CD14-positive monocyte (primary cell): ENCODE data around the gene ZC3H7A. TPM values are rescaled to one million over a fixed set of nuclear protein-coding genes. Genes with fewer than 3 reads are reported as not detected.

ENCODE experiments used
- DNase-seq, 3 donors: peaks; one replicate each; pipeline ENCODE4 v3.0.0-alpha.2; 2011 to 2022
- H2AFZ ChIP-seq: 2 replicates; pipeline ENCODE4 v1.6.0; 2012; ENCODE audit warnings: mild to moderate bottlenecking, low read depth, low read length, inconsistent platforms; ENCODE audit not compliant: insufficient read depth, poor library complexity, severe bottlenecking
- H3K27ac ChIP-seq, 2 donors: 1 replicate in 1 of 2; 2 replicates in 1 of 2; pipeline ENCODE4 v1.5.1; 2012 to 2013; ENCODE audit warnings: low read length in 2 of 2, control low read depth in 1 of 2, inconsistent platforms in 1 of 2, low read depth in 1 of 2, mild to moderate bottlenecking in 1 of 2
- H3K27me3 ChIP-seq, 2 donors: one replicate each; pipeline versions ENCODE4 v1.6.0 to v1.6.1; 2011 to 2013; ENCODE audit warnings: low read length in 2 of 2; ENCODE audit not compliant: control insufficient read depth in 2 of 2, insufficient read depth in 2 of 2
- H3K36me3 ChIP-seq, 2 donors: replicated peaks in 1 of 2; 1 replicate in 1 of 2; 2 replicates in 1 of 2; pipeline versions ENCODE4 v1.5.1 to v1.6.1; 2012 to 2013; ENCODE audit warnings: low read length in 2 of 2, control low read depth in 1 of 2, inconsistent platforms in 1 of 2, mild to moderate bottlenecking in 1 of 2; ENCODE audit not compliant: insufficient read depth in 2 of 2, control insufficient read depth in 1 of 2
- H3K4me1 ChIP-seq, 2 donors: 1 replicate in 1 of 2; 2 replicates in 1 of 2; pipeline versions ENCODE4 v1.5.1 to v1.6.1; 2012 to 2013; ENCODE audit warnings: low read length in 2 of 2, control low read depth in 1 of 2, inconsistent platforms in 1 of 2, mild to moderate bottlenecking in 1 of 2, moderate library complexity in 1 of 2; ENCODE audit not compliant: insufficient read depth in 2 of 2, control insufficient read depth in 1 of 2
- H3K4me2 ChIP-seq: replicated peaks from 2 replicates; pipeline ENCODE3; 2012; ENCODE audit warnings: low read length, moderate library complexity, mild to moderate bottlenecking; ENCODE audit not compliant: poor library complexity, severe bottlenecking; ENCODE audit errors: extremely low read depth
- H3K4me3 ChIP-seq, 3 experiments: fragments of 200-600 bp in 1 of 3; sonication (generic) in 1 of 3; replicated peaks in 1 of 3; 1 replicate in 2 of 3; 2 replicates in 1 of 3; pipeline ENCODE4 v1.5.1; 2011 to 2013; ENCODE audit warnings: low read length in 3 of 3, mild to moderate bottlenecking in 3 of 3, control low read depth in 2 of 3, low read depth in 2 of 3, inconsistent platforms in 1 of 3, moderate library complexity in 1 of 3
- H3K79me2 ChIP-seq: 2 replicates; pipeline ENCODE4 v1.6.0; 2012; ENCODE audit warnings: mild to moderate bottlenecking, control low read depth, inconsistent platforms, low read length, moderate library complexity; ENCODE audit not compliant: insufficient read depth
- H3K9ac ChIP-seq: 2 replicates; pipeline ENCODE4 v1.6.0; 2017; ENCODE audit warnings: low read length, mild to moderate bottlenecking; ENCODE audit not compliant: insufficient read depth, poor library complexity, severe bottlenecking
- H3K9me3 ChIP-seq, 2 donors: replicated peaks in 1 of 2; 1 replicate in 1 of 2; 2 replicates in 1 of 2; pipeline versions ENCODE4 v1.5.1 to v1.6.1; 2012 to 2013; ENCODE audit warnings: low read length in 2 of 2, control low read depth in 1 of 2; ENCODE audit not compliant: control insufficient read depth in 1 of 2, insufficient read depth in 1 of 2
- H4K20me1 ChIP-seq: 2 replicates; pipeline ENCODE4 v1.6.0; 2012; ENCODE audit warnings: mild to moderate bottlenecking, low read length, control low read depth, moderate library complexity; ENCODE audit not compliant: insufficient read depth
- H3K27ac Mint-ChIP-seq, 7 donors: one replicate each; pipeline ENCODE4 v1.8.0; 2020; ENCODE audit warnings: mild to moderate bottlenecking in 7 of 7, mixed read lengths in 7 of 7, moderate library complexity in 6 of 7, inconsistent platforms in 2 of 7
- H3K27me3 Mint-ChIP-seq, 3 donors: one replicate each; pipeline ENCODE4 v1.8.0; 2021 to 2022; ENCODE audit warnings: low read depth in 3 of 3, mild to moderate bottlenecking in 3 of 3, mixed read lengths in 3 of 3, moderate library complexity in 3 of 3, inconsistent platforms in 1 of 3
- H3K36me3 Mint-ChIP-seq, 2 donors: one replicate each; pipeline ENCODE4 v1.8.0; 2020; ENCODE audit warnings: mixed read lengths in 2 of 2, inconsistent platforms in 1 of 2, mild to moderate bottlenecking in 1 of 2
- H3K4me1 Mint-ChIP-seq: one replicate; pipeline ENCODE4 v1.8.0; 2020; ENCODE audit warnings: mild to moderate bottlenecking, mixed read lengths
- H3K4me3 Mint-ChIP-seq, 2 donors: one replicate each; pipeline ENCODE4 v1.8.0; 2020; ENCODE audit warnings: mild to moderate bottlenecking in 2 of 2, mixed read lengths in 2 of 2, moderate library complexity in 1 of 2
- H3K9me3 Mint-ChIP-seq, 7 donors: one replicate each; pipeline ENCODE4 v1.8.0; 2020 to 2022; ENCODE audit warnings: mixed read lengths in 7 of 7, mild to moderate bottlenecking in 6 of 7, moderate library complexity in 6 of 7, inconsistent platforms in 2 of 7
- CTCF ChIP-seq: fragments of 200-600 bp; IDR thresholded peaks from one replicate; pipeline ENCODE4 v1.8.0; 2022; ENCODE audit warnings: antibody characterized with exemption, mild to moderate bottlenecking
- WGBS: methylation state at CpG from one replicate; pipeline ENCODE4 v1.1.5; 2013; ENCODE audit warnings: missing lambda C conversion rate; ENCODE audit not compliant: insufficient coverage; 5-methylcytosine and 5-hydroxymethylcytosine counted together
- intact Hi-C, 2 donors: fragments of 100-400 bp; cut with micrococcal nuclease; formaldehyde crosslinking; loops; one replicate each; pipeline versions ENCODE4 v1.15.0 to v1.15.1; 2023
- polyA plus RNA-seq, 3 donors: library from polyadenylated mRNA; depleted of rRNA in 1 of 3; unstranded in 2 of 3; stranded (reverse) in 1 of 3; fragments of 300-500 nt in 2 of 3; fragments of >200 nt in 1 of 3; fragmentation: Illumina TruSeq in 2 of 3; gene quantifications; 1 replicate in 2 of 3; 2 replicates in 1 of 3; pipeline ENCODE4 v1.2.3, GENCODE V29; 2012 to 2021

ZC3H7A gene
- polyA plus RNA-seq, 3 donors: 22.6 to 62.0 (median 27.5) TPM

- peaks cover 64% of the 10 kb centered on the region for H4K20me1 ChIP-seq
- H3K27me3 ChIP-seq: no peaks in the 10 kb centered on the region
- H3K36me3 ChIP-seq: peaks cover 61 to 85% of the 10 kb centered on the region in 2 donors
- no peak overlapping the region for H3K4me3 Mint-ChIP-seq
- H3K4me1 ChIP-seq: peaks cover 24 to 27% of the 10 kb centered on the region in 2 donors
- no peak for TF ChIP-seq CTCF
- H3K4me1 Mint-ChIP-seq: peaks cover 37% of the 10 kb centered on the region
- intact Hi-C loops: no loop called here
- H3K9me3 ChIP-seq: no peaks in the 10 kb centered on the region
- no peaks in the 10 kb centered on the region for H3K9me3 Mint-ChIP-seq
- H3K27ac ChIP-seq: no peak overlapping the region
- H3K79me2 ChIP-seq: peaks cover 70% of the 10 kb centered on the region
- no peak overlapping the region for H3K9ac ChIP-seq
- H3K4me2 ChIP-seq: no peak overlapping the region
- no CpG with 5 or more reads among the region's 1 CpG for WGBS
- DNase-seq: no peak
- peak overlapping the region in 1 of 7 donors; percentile 46 for H3K27ac Mint-ChIP-seq
- H3K27me3 Mint-ChIP-seq: peaks cover 0 to 2% (median 0%) of the 10 kb centered on the region in 3 donors
- H3K4me3 ChIP-seq: no peak overlapping the region
- peaks cover 75 to 94% of the 10 kb centered on the region in 2 donors for H3K36me3 Mint-ChIP-seq
- no peak overlapping the region for H2AFZ ChIP-seq
Observed at GRCh38 chr16:11725457-11725856, 71.6 kb downstream of the ZC3H7A start.

GRCh38 chr16:11722468-11722808 lies 74.6 kb downstream of the ZC3H7A start:
- Histone ChIP-seq H3K4me2 (no peak overlapping the region), H2AFZ (no peak overlapping the region), H3K9me3 (no peaks in the 10 kb centered on the region), H4K20me1 (peaks cover 67% of the 10 kb centered on the region), H3K4me3 (no peak overlapping the region), H3K36me3 (peaks cover 71 to 93% of the 10 kb centered on the region in 2 donors), H3K27ac (peak overlapping the region in 1 of 2 donors; percentile 37), H3K4me1 (peaks cover 0 to under 1% of the 10 kb centered on the region in 2 donors), H3K27me3 (no peaks in the 10 kb centered on the region), H3K9ac (no peak overlapping the region), H3K79me2 (peaks cover 57% of the 10 kb centered on the region)
- H3K4me3 Mint-ChIP-seq: no peak overlapping the region
- WGBS: no CpG with 5 or more reads among the region's 3 CpGs
- peak overlapping the region in 2 of 7 donors; percentile 26 to 46 for H3K27ac Mint-ChIP-seq
- H3K9me3 Mint-ChIP-seq: no peaks in the 10 kb centered on the region
- TF ChIP-seq CTCF: no peak
- peaks cover 7% of the 10 kb centered on the region for H3K4me1 Mint-ChIP-seq
- no peak for DNase-seq
- H3K27me3 Mint-ChIP-seq: peaks cover 0 to 2% (median 0%) of the 10 kb centered on the region in 3 donors
- intact Hi-C loops: no loop called here
- H3K36me3 Mint-ChIP-seq: peaks cover 73 to 88% of the 10 kb centered on the region in 2 donors
